Measurements from ENCODE around the gene MRPL16. TPM values are rescaled to one million over a fixed set of nuclear protein-coding genes. Genes with fewer than 3 reads are reported as not detected.
A peak's percentile ranks its signal among the peaks of the same experiment; 100 is the strongest.
"Not testable (repeated sequence)": the region's sequence is repeated elsewhere in the genome, so short reads cannot be mapped to it uniquely, and the experiment has no call there.

Gene MRPL16
- total RNA-seq, result 10 to 100 TPM; 67.2 to 70.0 TPM

DNA sequence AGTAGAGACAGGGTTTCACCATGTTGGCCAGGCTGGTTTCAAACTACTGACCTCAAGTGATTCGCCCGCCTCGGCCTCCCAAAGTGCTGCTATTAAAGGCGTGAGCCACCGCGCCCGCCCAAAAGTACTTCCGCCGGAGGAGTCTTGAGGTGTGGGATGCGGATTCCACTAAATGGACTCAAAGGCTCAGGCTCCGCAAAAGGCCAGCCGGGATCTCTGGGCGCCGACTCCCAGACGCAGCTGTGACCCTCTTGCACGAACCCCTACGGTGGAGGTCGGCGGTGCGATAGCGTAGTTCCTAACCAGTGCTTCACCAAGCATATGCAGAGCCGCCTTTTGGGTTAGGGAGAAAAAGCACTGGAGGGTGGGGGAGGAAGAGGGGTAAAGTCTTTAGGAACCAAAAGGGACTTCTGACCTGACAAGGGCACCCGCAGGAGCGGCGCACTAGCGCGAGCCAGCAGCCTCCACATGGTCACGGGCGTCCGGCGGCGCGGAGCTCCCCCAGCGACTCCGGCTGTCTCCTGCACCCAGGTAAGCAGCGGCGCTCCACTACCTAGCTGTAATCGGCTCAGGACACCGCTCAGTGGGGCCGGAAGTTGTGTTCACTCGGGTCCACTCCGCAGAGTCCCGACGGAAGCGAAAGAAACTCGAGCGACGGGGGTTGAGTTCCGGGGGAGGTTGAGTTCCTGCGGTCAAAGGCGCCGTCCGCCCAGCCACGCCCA is at the start of gene MRPL16:
Gene MRPL16 (minus strand): TSS at position 590 of the 722 bp plus-strand sequence. CDS start 120 bp downstream, at position 470.
- POLR2A ChIA-PET, result interaction anchor here (1.0 to 4.3 kb wide), 9 partner anchors 9 to 195 kb away, joined by 3 to 42 read pairs (median 6); partner anchors contain the start of genes OSBP, PATL1 and STX3
- DNase-seq (peak; percentile 88), ATAC-seq (ENCODE audit: low read depth) (peak; percentile 98)
- H3K27ac Mint-ChIP-seq, result peak within 1 kb of the TSS; percentile 93
- H3K9me3 Mint-ChIP-seq, result peaks cover 2% of the 10 kb centered on the region
- peaks cover 27% of the 10 kb centered on the region for H3K4me1 Mint-ChIP-seq
- peak within 1 kb of the TSS; percentile 94 for H3K4me3 Mint-ChIP-seq
- H3K36me3 Mint-ChIP-seq, result peaks cover 24% of the 10 kb centered on the region
- H3K27me3 Mint-ChIP-seq, result no peaks in the 10 kb centered on the region

DNA sequence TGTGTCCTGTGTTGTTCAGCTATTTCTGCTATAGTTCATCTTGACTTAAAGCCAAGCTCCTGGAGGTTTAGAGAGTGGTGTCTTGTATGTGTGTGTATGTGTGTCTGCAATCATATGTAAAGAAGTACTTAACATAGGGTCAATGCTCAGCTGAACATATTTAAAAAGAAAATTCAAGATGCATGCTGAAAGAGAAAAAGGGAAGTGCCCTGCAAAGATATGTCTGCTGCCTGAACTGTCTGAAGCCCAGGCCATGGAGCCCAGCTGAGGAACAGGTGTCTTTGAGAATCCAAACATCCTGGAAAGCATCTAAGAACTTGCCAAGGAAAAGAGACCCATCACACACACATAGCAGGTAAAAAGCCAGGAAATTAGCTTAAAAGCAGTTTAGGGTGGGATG is 49.1 kb upstream of the MRPL16 start:
- ATAC-seq (ENCODE audit: low read depth) (no peak), DNase-seq (no peak)
- POLR2A ChIA-PET, result no interaction called here
- Mint-ChIP-seq H3K4me3 (no peak overlapping the region), H3K27ac (no peak overlapping the region), H3K36me3 (no peaks in the 10 kb centered on the region), H3K9me3 (no peaks in the 10 kb centered on the region), H3K4me1 (peaks cover 10% of the 10 kb centered on the region), H3K27me3 (peaks cover 9% of the 10 kb centered on the region)

- Mint-ChIP-seq H3K27ac (peak overlapping the region; percentile 0), H3K4me1 (peaks cover 10% of the 10 kb centered on the region), H3K27me3 (peaks cover 12% of the 10 kb centered on the region), H3K9me3 (no peaks in the 10 kb centered on the region), H3K4me3 (no peak overlapping the region), H3K36me3 (no peaks in the 10 kb centered on the region)
- ATAC-seq (ENCODE audit: low read depth) (peak; percentile 47), DNase-seq (no peak)
- POLR2A ChIA-PET, result no interaction called here
Observed at GRCh38 chr11:59857439-59858434, 47.2 kb upstream of the MRPL16 start.

DNA sequence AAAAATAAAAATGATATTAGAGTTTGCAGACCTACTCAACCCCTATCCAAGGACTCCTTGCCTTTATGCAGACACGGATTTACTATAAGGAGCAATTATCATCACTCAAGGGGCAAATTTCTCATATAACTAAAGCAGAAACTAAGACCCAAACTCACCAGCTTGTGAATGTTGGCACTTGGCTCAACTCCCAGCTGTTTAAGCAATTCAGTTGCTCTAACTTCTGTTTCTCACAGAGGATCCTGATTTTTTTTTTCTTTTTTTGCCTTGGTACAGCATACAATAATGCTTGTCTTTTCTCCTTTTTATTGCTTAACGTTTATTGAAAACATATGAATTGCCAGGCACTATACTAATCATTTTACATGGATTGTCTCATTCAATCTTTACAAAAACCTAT is 44.3 kb upstream of the MRPL16 start:
- Mint-ChIP-seq H3K27ac (no peak overlapping the region), H3K27me3 (peaks cover 8% of the 10 kb centered on the region), H3K4me1 (peaks cover 10% of the 10 kb centered on the region), H3K4me3 (no peak overlapping the region), H3K36me3 (no peaks in the 10 kb centered on the region), H3K9me3 (peaks cover 1% of the 10 kb centered on the region)
- DNase-seq (no peak), ATAC-seq (ENCODE audit: low read depth) (no peak)
- POLR2A ChIA-PET, result no interaction called here

DNA sequence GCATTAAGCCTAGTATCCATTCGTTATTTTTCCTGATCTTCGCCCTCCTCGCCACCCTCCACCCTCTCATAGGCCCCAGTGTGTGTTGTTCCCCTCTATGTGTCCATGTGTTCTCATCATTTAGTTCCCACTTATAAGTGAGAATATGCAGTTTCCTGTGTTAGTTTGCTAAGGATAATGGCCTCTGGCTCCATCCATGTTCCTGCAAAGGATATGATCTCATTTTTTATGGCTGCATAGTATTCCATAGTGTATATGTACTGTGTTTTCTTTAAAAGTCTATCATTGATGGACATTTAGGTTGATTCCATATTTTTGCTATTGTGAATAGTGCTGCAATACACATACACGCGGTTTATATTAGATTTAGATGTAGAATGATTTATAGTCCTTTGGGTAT is 40.8 kb upstream of the MRPL16 start:
- H3K4me3 Mint-ChIP-seq; H3K27ac Mint-ChIP-seq; DNase-seq; ATAC-seq (ENCODE audit: low read depth); POLR2A ChIA-PET; H3K4me1 Mint-ChIP-seq; H3K9me3 Mint-ChIP-seq; H3K36me3 Mint-ChIP-seq: not testable (repeated sequence)
- H3K27me3 Mint-ChIP-seq, result peaks cover 13% of the 10 kb centered on the region

- H3K36me3 Mint-ChIP-seq; H3K4me1 Mint-ChIP-seq; H3K9me3 Mint-ChIP-seq; DNase-seq; POLR2A ChIA-PET; H3K4me3 Mint-ChIP-seq; ATAC-seq (ENCODE audit: low read depth): not testable (repeated sequence)
- Mint-ChIP-seq H3K27ac (peak overlapping the region; percentile 36), H3K27me3 (peaks cover 15% of the 10 kb centered on the region)
Observed at GRCh38 chr11:59849551-59849950, 39.0 kb upstream of the MRPL16 start.

- H3K4me1 Mint-ChIP-seq, result no peaks in the 10 kb centered on the region
- POLR2A ChIA-PET, result no interaction called here
- H3K27me3 Mint-ChIP-seq, result peaks cover 13% of the 10 kb centered on the region
- H3K36me3 Mint-ChIP-seq, result no peaks in the 10 kb centered on the region
- no peak overlapping the region for H3K4me3 Mint-ChIP-seq
- DNase-seq (no peak), ATAC-seq (ENCODE audit: low read depth) (no peak)
- H3K27ac Mint-ChIP-seq, result peak overlapping the region; percentile 36
- peaks cover 3% of the 10 kb centered on the region for H3K9me3 Mint-ChIP-seq
Observed at GRCh38 chr11:59849129-59849528, 38.6 kb upstream of the MRPL16 start.

DNA sequence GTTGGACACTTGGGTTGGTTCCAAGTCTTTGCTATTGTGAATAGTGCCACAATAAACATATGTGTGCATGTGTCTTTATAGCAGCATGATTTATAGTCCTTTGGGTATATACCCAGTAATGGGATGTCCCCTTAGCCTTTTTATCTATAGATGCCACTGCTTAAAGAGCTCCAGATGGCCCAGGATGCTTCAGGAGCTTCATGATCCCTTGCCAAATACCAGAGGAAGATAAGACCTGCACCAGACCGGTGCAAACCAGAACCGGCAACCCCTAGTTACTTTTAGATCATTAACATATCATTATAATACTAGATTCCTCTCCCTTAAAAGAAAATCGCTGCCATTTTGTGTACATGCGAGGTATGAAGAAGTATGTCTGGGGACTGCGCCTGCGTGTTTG is 37.9 kb upstream of the MRPL16 start:
- DNase-seq; H3K36me3 Mint-ChIP-seq; H3K27ac Mint-ChIP-seq; POLR2A ChIA-PET; H3K4me1 Mint-ChIP-seq; H3K4me3 Mint-ChIP-seq; ATAC-seq (ENCODE audit: low read depth); H3K9me3 Mint-ChIP-seq: not testable (repeated sequence)
- peaks cover 12% of the 10 kb centered on the region for H3K27me3 Mint-ChIP-seq

DNA sequence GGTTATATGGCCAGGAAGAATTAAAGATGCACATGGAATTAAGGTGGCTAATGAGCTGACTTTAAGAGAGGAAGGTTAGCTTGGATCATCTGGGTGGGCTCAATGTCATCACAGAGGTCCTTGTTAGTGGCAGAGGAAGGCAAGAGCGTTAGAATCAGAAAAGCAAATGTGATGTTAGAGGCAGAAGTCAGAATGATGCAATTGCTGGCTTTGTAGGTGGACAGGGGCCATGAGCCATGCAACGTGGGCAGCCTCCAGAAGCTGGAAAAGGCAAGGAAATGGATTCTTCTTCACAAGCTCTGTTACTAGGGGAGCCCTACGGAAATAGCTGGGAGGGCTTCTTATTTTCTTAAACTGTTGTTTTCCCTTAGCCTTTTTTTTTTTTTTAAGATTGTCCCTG is 37.0 kb upstream of the MRPL16 start:
- H3K9me3 Mint-ChIP-seq, result peaks cover 3% of the 10 kb centered on the region
- ATAC-seq (ENCODE audit: low read depth), result no peak
- H3K27ac Mint-ChIP-seq, result no peak overlapping the region
- no peak for DNase-seq
- H3K4me1 Mint-ChIP-seq, result no peaks in the 10 kb centered on the region
- H3K27me3 Mint-ChIP-seq, result peaks cover 10% of the 10 kb centered on the region
- no peak overlapping the region for H3K4me3 Mint-ChIP-seq
- POLR2A ChIA-PET, result no interaction called here
- no peaks in the 10 kb centered on the region for H3K36me3 Mint-ChIP-seq

DNA sequence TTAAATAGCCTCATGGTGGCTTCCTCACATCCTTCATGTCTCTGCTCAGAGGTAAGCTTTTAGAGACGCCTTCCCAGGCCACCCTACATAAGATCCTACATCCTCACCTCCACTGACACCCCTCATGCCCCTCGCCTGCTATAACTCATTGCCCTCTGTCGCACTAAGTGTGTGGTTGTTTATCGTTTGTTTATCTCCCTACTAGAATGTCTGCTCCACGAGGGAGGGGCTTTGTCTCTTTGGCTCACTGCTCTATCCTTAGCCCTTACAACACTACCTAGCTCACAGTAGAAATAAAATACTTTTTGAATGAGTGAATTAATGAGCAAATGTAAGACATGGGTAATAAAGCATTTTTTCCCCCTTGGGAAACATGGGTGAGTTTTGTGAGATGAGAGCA is 36.0 kb upstream of the MRPL16 start:
- Mint-ChIP-seq H3K4me1 (no peaks in the 10 kb centered on the region), H3K27ac (no peak overlapping the region), H3K4me3 (no peak overlapping the region), H3K27me3 (peaks cover 10% of the 10 kb centered on the region), H3K36me3 (no peaks in the 10 kb centered on the region), H3K9me3 (peaks cover 3% of the 10 kb centered on the region)
- ATAC-seq (ENCODE audit: low read depth) (no peak), DNase-seq (no peak)
- POLR2A ChIA-PET, result no interaction called here

DNA sequence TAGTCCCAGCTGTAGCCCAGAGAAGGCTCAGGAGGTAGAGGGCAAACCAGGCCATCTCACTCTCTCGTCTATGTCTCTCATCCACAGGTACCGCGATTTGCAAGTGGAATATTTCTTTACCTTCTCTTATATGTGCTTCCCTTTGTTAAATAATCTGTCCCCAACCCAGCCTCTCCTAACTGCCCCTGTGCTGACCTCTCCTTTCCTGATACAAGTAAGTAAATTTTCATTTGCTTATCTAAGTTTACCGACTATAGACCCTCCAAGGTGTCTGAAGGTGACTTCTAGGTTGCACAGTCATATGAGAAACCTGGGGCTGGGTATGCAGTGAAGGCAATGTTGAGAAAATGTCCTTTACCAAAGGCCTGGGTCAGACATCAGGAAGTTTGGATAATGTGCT is 34.8 kb upstream of the MRPL16 start, which contains the start of gene CBLIF:
Gene CBLIF (minus strand): TSS at position 101 of the 400 bp plus-strand sequence. CDS start 46 bp downstream, at position 55.
- POLR2A ChIA-PET, result no interaction called here
- Mint-ChIP-seq H3K4me1 (no peaks in the 10 kb centered on the region), H3K27me3 (peaks cover 10% of the 10 kb centered on the region), H3K36me3 (no peaks in the 10 kb centered on the region), H3K4me3 (no peak within 1 kb of the TSS), H3K9me3 (peaks cover 1% of the 10 kb centered on the region), H3K27ac (no peak within 1 kb of the TSS)
- DNase-seq, result no peak
- ATAC-seq (ENCODE audit: low read depth), result no peak

DNA sequence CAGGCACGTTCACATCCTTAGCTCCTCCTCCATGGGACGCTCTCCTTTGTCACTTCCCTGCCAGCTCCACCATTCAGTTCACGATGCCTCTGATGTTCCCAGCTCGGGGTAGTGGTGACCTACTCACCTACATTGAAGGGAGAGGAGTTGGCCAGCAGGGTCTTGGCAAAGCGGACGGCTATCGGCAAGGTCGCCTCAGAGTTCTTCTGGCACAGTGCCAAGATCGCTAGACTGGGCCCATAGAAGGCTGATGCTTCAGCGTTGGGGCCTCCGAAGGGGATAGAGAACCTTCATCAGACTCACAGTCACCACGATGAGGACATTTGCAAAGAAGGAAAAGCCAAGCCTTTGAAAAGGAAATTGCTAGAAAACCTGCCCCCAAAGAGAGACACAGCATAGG is 31.7 kb upstream of the MRPL16 start:
- ATAC-seq (ENCODE audit: low read depth), result no peak
- H3K9me3 Mint-ChIP-seq, result no peaks in the 10 kb centered on the region

GRCh38 chr11:59841514-59841913 is 30.9 kb upstream of the MRPL16 start:
- ATAC-seq (ENCODE audit: low read depth) (no peak), DNase-seq (no peak)
- H3K4me1 Mint-ChIP-seq, result no peaks in the 10 kb centered on the region
- H3K27me3 Mint-ChIP-seq, result peaks cover 6% of the 10 kb centered on the region
- H3K36me3 Mint-ChIP-seq, result no peaks in the 10 kb centered on the region
- POLR2A ChIA-PET, result no interaction called here
- H3K9me3 Mint-ChIP-seq, result no peaks in the 10 kb centered on the region
- no peak overlapping the region for H3K4me3 Mint-ChIP-seq
- no peak overlapping the region for H3K27ac Mint-ChIP-seq

More for the DNA sequence above, 31.7 kb upstream of the MRPL16 start:
- no peak for DNase-seq
- Mint-ChIP-seq H3K36me3 (no peaks in the 10 kb centered on the region), H3K4me1 (no peaks in the 10 kb centered on the region), H3K27ac (no peak overlapping the region), H3K4me3 (no peak overlapping the region), H3K27me3 (peaks cover 8% of the 10 kb centered on the region)
- POLR2A ChIA-PET, result no interaction called here
